GM18907 (cell line): Measurements from ENCODE around the gene CHCT1.
A peak's percentile ranks its signal among the peaks of the same experiment; 100 is the strongest.
"Not testable (repeated sequence)": the region's sequence is repeated elsewhere in the genome, so short reads cannot be mapped to it uniquely, and the experiment has no call there.

Experiments used
- ATAC-seq: cut with Tn5 transposase; IDR thresholded peaks from one replicate; pipeline ENCODE4 v1.9.1; 2021; ENCODE audit warnings: mild to moderate bottlenecking, moderate library complexity; ENCODE audit not compliant: unreplicated experiment

Gene CHCT1

DNA sequence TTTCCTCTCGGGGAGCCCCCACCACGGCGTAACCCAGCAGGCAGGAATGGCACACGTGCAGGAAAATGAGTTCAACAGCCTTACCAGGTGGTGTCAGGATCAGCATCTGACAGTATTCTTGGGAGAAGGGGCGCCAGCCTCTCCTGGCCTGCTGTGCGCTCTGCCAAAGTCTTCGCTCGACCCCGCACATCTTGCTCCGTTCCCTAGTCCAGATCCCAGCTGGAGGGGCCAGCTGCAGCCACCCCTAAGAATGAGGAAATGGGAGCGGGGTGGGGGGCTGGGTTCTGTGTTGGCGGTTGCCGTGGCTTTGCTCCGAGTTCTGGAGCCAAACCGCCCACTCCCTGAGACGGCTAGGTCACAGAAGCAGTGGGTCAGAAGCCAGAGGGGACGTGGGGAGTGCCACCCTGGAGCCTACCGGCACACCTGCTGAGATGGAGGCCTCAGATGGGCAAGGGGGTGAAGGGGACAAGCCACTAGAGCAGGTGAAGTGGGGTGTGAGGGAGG, at the start of gene CHCT1:
CHCT1 (plus strand) TSS at position 328 of the 504 bp plus-strand sequence; CDS start at position 432, 104 bp downstream.
- ATAC-seq, result no peak

DNA sequence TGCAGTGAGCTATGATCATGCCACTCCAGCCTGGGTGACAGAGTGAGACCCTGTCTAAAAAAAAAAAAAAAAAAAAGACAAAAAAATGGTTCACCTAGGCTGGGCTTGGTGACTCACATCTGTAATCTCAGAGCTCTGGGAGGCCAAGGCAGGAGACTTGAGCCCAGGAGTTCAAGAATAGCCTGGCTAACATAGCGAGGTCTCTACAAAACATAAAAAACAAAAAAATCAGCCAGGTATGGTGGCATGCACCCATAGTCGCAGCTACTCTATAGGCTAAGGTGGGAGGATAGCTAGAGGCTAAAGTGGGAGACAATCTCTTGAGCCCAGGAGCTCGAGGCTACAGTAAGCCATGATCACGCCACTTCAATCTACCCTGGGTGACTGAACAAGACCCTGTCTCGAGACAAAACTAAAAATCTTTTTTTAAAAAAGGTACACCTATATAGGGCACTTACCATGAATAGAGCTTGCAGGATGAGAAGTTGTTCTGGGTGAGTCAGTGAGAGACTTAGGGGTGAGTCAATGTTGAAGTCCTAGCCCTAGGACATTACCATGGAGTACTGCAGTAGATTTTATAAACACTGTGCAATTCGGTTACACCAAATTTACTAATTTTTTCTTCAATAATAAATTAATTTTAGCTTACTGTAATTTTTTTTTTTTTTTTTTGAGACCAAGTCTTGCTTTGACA, 49.4 kb upstream of the CHCT1 start:
- no peak for ATAC-seq

DNA sequence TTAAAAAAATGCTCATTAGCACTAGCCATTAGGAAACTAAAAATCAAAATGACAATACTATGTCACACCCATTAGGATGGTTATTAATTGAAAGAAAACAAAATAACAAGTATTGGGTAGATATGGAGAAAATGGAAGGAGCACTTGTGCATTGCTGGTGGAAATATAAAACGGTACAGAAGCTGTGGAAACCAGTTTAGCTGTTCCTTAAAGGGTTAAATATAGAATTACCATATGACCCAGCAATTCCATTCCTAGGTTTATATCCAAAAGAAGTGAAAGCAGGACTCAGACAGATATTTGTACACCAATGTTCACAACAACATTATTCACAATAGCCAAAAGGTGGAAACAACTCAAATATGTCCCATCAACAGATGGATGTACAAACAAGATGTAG, 44.1 kb upstream of the CHCT1 start:
- ATAC-seq, result not testable (repeated sequence)

DNA sequence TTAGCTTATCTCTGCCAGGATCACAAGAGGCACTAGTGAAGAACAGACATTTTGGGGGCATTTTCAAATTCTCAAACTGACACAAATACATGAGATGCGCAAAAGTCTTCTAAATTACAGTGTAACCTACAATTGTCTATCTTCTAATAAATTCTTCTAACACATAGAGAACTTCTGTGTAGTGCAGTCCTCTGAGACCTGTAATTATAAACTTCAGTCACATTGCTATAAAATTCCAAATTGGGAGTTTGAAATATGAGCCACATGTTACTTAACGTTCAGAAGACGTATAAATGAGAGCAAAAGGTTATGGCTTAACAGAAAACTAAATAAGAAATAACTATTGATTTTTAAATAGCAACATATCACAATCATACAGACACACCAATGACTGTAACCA, 42.8 kb upstream of the CHCT1 start:
- not testable (repeated sequence) for ATAC-seq

DNA sequence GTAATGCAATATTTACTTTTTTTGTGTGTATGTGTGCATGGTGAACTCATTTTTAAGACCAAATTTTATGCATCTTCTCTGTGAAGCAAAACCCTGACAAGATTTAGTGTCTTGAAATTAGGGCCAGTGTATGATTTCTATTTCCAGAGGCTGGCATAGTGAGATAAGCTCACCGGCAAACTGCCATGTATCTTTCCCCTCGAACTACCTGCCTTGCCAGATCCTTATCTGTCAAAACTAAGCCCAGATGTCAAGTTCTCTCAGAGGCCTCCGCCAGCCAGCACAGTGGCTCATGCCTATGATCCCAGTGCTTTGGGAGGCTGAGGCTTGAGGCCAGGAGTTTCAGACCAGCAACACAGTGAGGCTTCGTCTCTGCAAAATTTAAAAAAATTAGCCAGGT, 40.3 kb upstream of the CHCT1 start:
- ATAC-seq, result no peak

DNA sequence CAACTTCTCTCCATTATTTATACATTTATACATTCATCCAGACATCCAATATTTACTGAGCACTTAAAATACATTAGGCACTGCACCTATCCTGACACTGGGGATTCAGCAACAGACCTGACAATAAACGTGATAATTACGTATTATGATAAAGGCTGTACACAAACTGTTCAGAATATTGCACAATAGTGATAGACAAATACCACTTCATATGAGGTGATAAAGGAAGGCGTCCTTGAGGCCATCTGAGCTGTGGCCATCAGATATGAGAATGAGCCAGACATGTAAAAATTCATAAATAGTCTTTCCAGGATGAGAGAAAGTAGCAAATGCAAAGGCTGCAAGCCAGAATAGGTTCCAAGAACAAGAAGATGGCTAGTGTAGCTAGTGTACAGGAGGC, 38.9 kb upstream of the CHCT1 start:
- ATAC-seq, result no peak

DNA sequence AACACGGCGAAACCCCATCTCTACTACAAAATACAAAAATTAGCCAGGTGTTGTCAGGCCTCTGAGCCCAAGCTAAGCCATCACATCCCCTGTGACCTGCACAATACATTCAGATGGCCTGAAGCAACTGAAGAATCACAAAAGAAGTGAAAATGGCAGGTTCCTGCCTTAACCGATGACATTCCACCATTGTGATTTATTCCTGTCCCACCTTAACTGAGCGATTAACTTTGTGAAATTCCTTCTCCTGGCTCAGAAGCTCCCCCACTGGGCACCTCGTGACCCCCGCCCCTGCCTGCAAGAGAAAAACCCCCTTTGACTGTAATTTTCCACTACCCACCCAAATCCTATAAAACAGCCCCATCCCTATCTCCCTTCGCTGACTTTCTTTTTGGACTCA, 37.4 kb upstream of the CHCT1 start:
- not testable (repeated sequence) for ATAC-seq

DNA sequence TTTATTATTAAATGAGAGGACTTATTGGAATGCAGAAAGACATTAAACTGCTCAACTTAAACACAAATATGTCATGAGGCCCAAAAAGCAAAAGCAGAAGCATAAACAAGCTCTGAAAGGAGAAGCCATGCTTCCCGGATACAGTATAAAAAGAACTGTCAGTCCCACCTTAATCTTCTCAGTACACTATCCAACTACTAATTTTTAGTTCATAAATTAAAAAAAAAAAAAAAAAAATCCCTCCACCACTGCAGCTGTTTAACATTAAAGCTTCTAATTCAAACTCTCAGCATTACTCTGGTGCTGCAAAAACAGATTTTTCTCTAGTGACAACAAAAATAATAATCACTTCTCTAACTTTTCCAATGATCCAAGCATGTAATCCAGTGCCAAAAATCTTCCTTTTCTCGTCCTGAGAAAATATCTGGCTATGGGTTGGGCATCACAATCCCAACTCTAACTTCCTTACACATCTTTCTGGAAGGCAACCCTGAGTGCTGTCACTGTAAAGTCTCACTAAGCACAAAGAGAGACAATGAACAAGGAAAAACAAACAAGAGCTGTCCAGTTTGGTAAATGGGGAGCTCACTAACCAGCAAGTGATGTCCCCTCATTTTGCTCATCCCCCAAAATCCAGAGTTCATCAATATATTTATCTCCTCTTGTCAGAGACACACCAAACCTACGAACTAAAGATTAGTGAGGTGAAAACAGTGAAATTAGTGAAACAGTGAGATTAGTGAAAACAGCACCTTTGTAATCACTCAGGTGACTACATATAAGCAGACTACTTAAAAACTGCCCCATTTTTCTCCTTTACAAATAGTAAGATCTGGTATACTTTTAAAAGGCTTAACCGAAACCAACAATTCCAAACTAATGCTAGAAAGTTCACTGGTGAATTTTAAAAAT, 35.9 kb upstream of the CHCT1 start:
- no peak for ATAC-seq

DNA sequence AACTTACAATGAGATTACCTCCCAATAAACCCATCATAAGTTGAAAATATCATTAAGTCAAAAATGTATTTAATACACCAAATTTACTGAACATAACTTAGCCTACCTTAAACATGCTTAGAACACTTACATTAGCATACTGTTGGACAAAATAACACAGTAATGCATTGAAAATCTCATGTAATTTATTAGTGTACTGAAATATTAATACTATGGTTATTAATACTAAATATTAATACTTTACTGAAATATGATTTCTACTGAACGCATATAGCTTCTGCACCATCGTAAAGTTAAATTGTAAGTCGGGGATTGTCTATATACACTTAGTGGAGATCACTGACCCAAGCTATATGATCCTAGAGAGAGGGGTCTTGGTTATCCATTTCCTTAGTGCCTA, 34.6 kb upstream of the CHCT1 start:
- no peak for ATAC-seq

DNA sequence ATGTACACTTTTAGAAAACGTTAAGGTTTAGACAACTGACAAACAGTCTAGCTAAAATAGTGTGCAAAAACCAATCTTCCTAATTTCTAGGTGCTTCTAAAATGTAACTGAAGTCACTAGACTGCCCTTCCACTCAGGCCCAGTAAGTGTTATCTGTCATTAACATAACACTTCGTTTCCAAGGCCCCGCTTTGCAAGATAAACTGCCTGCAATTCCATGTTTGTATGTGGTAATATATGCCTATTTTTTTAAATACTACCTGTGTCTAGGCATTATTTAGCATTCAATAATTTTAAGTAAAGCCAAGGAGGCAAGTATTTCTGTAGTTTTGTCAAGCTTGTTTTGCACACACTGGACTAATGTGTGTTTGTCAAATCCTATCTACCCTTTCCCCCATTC, 33.5 kb upstream of the CHCT1 start:
- ATAC-seq, result no peak

DNA sequence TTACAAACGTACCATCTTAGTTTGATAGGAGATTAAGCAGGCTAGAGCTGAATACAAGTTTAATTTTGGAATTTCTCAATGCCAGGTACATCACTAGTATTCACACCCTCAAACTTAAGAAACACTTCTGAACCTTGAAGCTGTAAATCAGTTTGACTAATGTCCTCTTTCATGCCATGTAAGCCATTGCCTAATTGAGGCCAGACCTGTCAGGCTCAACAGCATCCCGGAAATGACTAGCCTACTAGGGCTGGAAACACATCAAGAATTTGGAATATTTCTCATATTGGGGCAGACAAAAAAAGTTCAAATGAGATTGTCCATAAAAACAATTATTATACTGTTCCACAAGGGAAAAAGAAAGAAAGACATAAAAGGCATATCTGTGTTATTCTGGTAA, 32.1 kb upstream of the CHCT1 start:
- no peak for ATAC-seq

DNA sequence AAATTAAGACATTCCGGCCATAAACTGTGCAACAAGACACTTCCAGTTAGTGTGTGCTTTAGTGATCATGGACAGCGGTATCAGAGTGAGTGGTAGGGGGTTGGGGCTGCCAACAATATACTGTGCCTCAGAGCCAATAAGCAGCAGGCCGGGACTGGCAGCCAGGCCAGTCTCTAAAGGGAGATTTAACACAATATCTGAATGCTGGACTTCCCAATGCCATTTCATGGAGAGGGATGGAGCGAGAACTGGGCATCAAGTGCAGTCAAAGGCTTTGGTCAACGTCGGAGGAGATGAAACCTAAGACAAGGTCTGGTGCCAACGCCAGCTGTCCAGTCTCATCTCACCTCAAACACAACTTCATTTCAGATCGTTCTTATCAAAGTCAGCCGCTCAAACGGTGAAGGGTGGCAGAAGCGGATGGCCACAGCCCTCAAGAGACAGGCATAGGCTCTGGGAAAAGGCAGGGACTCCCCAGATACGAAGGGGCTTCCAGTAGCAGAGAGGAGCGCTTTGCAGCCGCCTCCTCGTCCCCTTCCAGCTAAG, 31.3 kb upstream of the CHCT1 start:
- no peak for ATAC-seq

DNA sequence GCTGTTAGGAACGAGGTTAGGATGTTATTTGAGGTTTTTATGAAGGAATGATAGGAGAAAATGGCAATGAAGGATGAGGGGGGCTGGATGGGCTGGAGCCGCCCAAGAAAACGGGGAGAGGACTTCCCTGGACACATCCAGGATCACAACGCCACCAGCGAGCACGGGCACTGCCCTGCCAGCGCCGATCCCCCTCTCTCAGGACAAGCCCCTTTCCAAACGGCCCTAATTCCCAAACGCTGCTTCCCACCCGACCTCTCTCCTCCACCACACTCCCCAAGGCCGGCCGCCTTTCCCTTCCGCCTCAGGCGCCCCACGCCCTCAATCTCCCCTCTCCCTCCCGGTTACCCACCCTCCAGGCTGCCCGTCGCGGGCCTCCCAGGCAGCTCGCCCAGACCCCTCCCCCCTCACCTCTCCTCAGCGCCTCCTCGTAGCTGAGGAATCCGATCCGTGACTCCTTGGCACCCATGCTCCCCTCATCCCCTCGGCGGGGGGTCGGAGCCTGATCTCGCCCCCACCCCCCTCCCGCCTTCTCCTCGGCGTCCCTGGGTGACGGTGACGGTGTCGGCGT, 30.7 kb upstream of the CHCT1 start:
- peak; percentile 35 for ATAC-seq

DNA sequence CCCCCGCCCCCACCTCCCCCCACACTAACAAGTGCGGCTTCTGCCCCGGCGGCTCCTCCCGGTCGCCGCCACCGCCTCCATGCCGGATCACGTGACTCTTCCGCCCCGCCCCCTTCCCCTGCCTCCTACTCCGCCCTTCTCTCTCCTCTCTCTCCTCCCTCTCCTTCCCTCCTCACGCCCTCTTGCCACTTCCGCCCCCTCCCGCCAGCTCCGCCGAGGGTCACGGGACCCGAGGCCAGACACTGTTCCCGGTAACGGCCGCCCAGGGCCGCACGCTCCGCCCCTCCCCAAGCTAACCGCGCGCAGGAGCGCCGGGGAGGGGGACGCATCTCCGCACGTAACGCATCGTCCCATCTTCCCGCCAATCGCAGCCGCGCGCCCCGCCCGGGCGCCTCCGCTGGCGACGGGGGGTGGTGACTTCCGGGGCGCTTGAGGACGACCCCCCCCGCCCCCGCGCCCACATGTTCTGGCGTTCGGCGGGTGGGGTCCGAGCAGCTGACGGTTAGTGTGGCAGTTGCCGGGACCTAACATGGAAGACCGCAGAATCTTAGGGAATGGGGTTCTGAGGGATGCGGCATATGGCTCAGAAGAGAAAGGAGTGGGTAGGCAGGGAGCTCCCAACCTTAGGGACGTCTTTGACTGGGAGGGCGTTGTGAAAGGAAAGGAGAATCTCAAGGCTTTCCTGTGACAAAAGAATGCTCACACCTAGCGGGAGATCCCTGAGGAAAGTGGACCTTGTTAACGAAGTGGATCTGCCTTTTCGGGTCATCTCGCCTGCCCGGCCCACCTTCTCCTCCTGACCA, 30.0 kb upstream of the CHCT1 start, which contains the start of gene USP32:
USP32 (minus strand) TSS at position 92 of the 803 bp plus-strand sequence. CDS start 194 bp downstream, outside the sequence.
- peak; percentile 82 for ATAC-seq

DNA sequence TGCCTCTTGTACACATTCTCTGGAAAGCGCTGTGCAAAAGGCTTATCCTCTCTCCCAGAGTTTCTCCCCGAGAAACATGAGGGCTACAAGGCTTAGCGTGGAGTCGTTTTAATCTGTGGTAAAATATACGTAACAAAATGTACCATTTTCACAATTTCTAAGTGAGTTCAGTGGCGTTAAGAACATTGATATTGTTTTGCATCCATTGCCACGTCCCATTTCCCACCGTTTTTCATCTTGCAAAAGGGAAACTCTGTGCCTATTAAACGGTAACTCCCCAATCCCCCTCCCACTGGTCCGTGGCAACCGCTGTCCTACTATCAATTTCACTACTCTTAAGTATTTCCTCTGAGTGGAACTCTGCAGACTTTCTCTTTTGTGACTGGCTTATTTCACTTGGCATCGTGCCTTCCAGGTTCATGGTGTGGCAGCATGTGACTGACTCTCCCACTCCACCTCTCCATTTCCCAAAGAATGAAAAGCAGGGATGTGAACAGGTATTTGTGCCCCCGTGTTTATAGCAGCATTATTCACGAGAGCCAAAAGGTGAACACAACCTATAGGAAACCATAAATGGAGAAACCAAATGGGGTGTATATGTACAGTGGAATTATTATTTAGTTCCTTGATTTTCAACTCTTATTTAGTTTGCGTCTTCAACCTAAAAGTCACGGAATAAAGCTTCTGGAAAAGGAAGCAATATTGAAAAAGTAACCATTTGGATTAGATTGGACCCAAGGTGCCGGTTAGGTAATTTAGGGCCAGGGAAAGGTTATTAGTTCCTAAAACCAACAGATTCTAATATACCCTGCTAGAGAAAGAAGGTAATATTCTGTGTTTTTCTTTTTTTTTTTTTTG, 29.2 kb upstream of the CHCT1 start:
- ATAC-seq, result no peak

DNA sequence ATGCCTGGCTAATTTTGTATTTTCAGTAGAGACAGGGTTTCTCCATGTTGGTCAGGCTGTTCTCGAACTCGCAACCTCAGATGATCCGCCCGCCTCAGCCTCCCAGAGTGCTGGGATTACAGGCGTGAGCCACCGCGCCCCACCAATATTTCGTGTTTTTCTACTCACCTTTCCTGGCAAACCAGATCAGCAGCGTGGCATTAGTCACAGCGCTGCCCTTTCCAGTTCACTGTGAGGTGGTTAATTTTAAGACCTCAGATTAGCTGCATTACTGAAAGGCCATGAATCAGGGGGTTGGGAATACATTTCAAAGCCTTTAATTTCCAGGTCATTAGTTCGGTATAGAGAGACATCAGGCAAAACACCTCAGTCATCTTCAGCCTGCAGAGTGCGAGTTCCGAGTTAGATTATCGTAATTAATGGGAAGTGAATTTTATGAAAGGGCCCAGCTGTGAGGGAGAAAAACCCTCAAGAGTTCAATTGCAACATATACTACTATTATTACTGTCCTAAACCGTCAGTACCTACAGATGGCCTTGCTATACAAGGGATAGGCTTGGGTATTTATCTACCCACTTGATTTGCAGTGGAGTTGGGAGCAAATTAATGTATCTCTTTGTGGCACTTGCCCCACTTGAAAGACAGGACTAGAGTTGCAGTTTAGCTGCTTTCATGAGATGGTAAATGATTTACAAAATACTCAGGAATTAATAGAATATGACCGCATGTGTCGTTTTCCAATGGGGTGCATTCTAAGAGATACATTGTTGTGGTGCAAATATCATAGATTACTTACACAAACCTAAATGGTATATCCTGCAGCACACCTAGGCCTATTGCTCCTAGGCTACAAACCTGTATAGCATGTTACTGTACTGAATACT, 28.2 kb upstream of the CHCT1 start:
- no peak for ATAC-seq

DNA sequence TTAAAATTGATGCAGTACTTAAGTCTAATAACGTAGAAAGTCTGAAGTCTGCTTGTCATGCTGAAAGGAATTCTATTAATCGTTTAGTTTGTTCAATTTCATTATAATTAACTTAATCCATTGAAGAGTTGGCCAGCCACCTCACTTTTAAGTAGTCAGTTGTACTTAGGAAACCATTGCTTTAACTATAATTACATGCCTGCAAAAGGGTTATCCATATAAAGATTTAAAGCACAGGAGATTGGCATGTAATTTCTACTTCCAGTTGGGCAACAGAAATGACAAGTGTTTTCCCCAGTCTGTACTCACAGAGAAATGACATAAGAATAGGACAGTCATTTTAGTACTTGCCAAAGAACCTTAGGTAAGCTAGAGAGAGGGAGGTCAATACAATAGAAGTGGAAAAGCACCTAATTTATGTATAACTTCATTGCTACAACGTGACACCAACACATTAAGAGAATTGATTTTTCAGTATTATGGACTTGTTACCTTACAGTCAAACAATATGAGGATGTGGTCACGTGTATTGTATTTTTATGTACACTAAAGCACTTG, 26.7 kb upstream of the CHCT1 start:
- ATAC-seq, result no peak

DNA sequence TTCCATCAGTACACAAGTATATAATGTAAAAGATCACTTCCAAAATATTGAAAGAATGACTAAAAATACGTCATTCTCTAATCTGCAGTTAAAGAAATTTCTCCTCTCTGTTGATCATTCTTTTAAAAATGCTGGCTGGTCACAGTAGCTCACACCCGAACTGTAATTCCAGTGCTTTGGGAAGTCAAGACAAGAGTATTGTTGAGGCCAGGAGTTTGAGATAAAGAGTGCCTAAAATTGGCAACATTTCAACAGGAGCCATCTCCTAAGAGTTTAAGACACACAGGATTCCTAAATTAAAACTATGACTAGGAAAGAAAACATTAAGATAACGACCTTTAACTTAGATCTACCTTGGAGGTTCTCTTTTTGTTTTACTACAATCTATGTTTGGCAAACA, 25.9 kb upstream of the CHCT1 start:
- no peak for ATAC-seq
